T-helper 2 cell treated with Interferon-gamma antibody and Interleukin-4, amounts not matched to agents 5 μg/mL and 100 μg/mL, for 36 hours (primary cell): Measurements from ENCODE around the gene AOPEP.
A peak's percentile ranks its signal among the peaks of the same experiment; 100 is the strongest.

Source experiments
- DNase-seq: peaks from one replicate; pipeline ENCODE4 v3.0.0; 2021; ENCODE audit warnings: low spot score
- H3K27ac Mint-ChIP-seq: one replicate; pipeline ENCODE4 v1.8.0; 2021; ENCODE audit warnings: mild to moderate bottlenecking, mixed read lengths
- H3K27me3 Mint-ChIP-seq: one replicate; pipeline ENCODE4 v1.8.0; 2021; ENCODE audit warnings: low read depth, mixed read lengths
- H3K36me3 Mint-ChIP-seq: one replicate; pipeline ENCODE4 v1.8.0; 2021; ENCODE audit warnings: low read depth, mixed read lengths
- H3K4me1 Mint-ChIP-seq: one replicate; pipeline ENCODE4 v1.8.0; 2021; ENCODE audit warnings: low read depth, mixed read lengths
- H3K4me3 Mint-ChIP-seq: one replicate; pipeline ENCODE4 v1.8.0; 2022; ENCODE audit warnings: mild to moderate bottlenecking, moderate library complexity, mixed read lengths
- H3K9me3 Mint-ChIP-seq: one replicate; pipeline ENCODE4 v1.8.0; 2021; ENCODE audit warnings: mixed read lengths

AOPEP gene

GRCh38 chr9:94853887-94854286 lies 127.4 kb downstream of the AOPEP start:
- Mint-ChIP-seq H3K27ac (no peak overlapping the region), H3K9me3 (peaks cover 6% of the 10 kb centered on the region), H3K4me3 (no peak overlapping the region), H3K4me1 (no peaks in the 10 kb centered on the region), H3K36me3 (peaks cover 5% of the 10 kb centered on the region), H3K27me3 (peaks cover 13% of the 10 kb centered on the region)
- DNase-seq = no peak

GRCh38 chr9:94855903-94856302 lies 129.4 kb downstream of the AOPEP start:
- Mint-ChIP-seq H3K27ac (no peak overlapping the region), H3K36me3 (peaks cover 5% of the 10 kb centered on the region), H3K4me1 (peaks cover 17% of the 10 kb centered on the region), H3K4me3 (no peak overlapping the region), H3K27me3 (peaks cover 25% of the 10 kb centered on the region), H3K9me3 (peaks cover 6% of the 10 kb centered on the region)
- no peak for DNase-seq

- Mint-ChIP-seq H3K9me3 (peaks cover 6% of the 10 kb centered on the region), H3K27me3 (peaks cover 27% of the 10 kb centered on the region), H3K27ac (no peak overlapping the region), H3K4me3 (no peak overlapping the region), H3K4me1 (peaks cover 34% of the 10 kb centered on the region), H3K36me3 (peaks cover 5% of the 10 kb centered on the region)
- no peak for DNase-seq
Measured at GRCh38 chr9:94857791-94858190, 131.3 kb downstream of the AOPEP start.

- Mint-ChIP-seq H3K36me3 (peaks cover 5% of the 10 kb centered on the region), H3K9me3 (peaks cover 6% of the 10 kb centered on the region), H3K27me3 (peaks cover 33% of the 10 kb centered on the region), H3K4me3 (no peak overlapping the region), H3K27ac (no peak overlapping the region), H3K4me1 (peaks cover 38% of the 10 kb centered on the region)
- no peak for DNase-seq
Measured at GRCh38 chr9:94859226-94859625, 132.7 kb downstream of the AOPEP start.

GRCh38 chr9:94859891-94860290 lies 133.4 kb downstream of the AOPEP start:
- peaks cover 38% of the 10 kb centered on the region for H3K4me1 Mint-ChIP-seq
- no peak for DNase-seq
- H3K27me3 Mint-ChIP-seq = peaks cover 36% of the 10 kb centered on the region
- H3K4me3 Mint-ChIP-seq = peak overlapping the region; percentile 30
- H3K9me3 Mint-ChIP-seq = peaks cover 6% of the 10 kb centered on the region
- peak overlapping the region; percentile 59 for H3K27ac Mint-ChIP-seq
- peaks cover 5% of the 10 kb centered on the region for H3K36me3 Mint-ChIP-seq

- H3K27me3 Mint-ChIP-seq = peaks cover 46% of the 10 kb centered on the region
- peaks cover 38% of the 10 kb centered on the region for H3K4me1 Mint-ChIP-seq
- peak overlapping the region; percentile 68 for H3K4me3 Mint-ChIP-seq
- peak; percentile 70 for DNase-seq
- peak overlapping the region; percentile 86 for H3K27ac Mint-ChIP-seq
- H3K9me3 Mint-ChIP-seq = peaks cover 6% of the 10 kb centered on the region
- H3K36me3 Mint-ChIP-seq = peaks cover 5% of the 10 kb centered on the region
Measured at GRCh38 chr9:94860678-94861588, 134.4 kb downstream of the AOPEP start.

- H3K4me3 Mint-ChIP-seq = peak overlapping the region; percentile 68
- peaks cover 38% of the 10 kb centered on the region for H3K4me1 Mint-ChIP-seq
- H3K27me3 Mint-ChIP-seq = peaks cover 47% of the 10 kb centered on the region
- peaks cover 6% of the 10 kb centered on the region for H3K9me3 Mint-ChIP-seq
- H3K36me3 Mint-ChIP-seq = peaks cover 5% of the 10 kb centered on the region
- peak; percentile 16 for DNase-seq
- peak overlapping the region; percentile 86 for H3K27ac Mint-ChIP-seq
Measured at GRCh38 chr9:94861589-94862272, 135.2 kb downstream of the AOPEP start.

GRCh38 chr9:94864196-94864595 lies 137.7 kb downstream of the AOPEP start:
- DNase-seq = no peak
- Mint-ChIP-seq H3K36me3 (no peaks in the 10 kb centered on the region), H3K9me3 (no peaks in the 10 kb centered on the region), H3K4me3 (no peak overlapping the region), H3K27ac (no peak overlapping the region), H3K27me3 (peaks cover 56% of the 10 kb centered on the region), H3K4me1 (peaks cover 38% of the 10 kb centered on the region)

- Mint-ChIP-seq H3K4me1 (peaks cover 34% of the 10 kb centered on the region), H3K27ac (no peak overlapping the region)
- DNase-seq = no peak
Measured at GRCh38 chr9:94864862-94865509, 138.5 kb downstream of the AOPEP start.

GRCh38 chr9:94865582-94866452 lies 139.3 kb downstream of the AOPEP start:
- H3K27me3 Mint-ChIP-seq = peaks cover 49% of the 10 kb centered on the region
- no peaks in the 10 kb centered on the region for H3K36me3 Mint-ChIP-seq
- peaks cover 32% of the 10 kb centered on the region for H3K4me1 Mint-ChIP-seq
- no peak overlapping the region for H3K4me3 Mint-ChIP-seq
- DNase-seq = no peak
- H3K9me3 Mint-ChIP-seq = no peaks in the 10 kb centered on the region
- H3K27ac Mint-ChIP-seq = no peak overlapping the region

More at GRCh38 chr9:94864862-94865509, 138.5 kb downstream of the AOPEP start:
- Mint-ChIP-seq H3K4me3 (no peak overlapping the region), H3K9me3 (no peaks in the 10 kb centered on the region), H3K36me3 (no peaks in the 10 kb centered on the region), H3K27me3 (peaks cover 53% of the 10 kb centered on the region)

GRCh38 chr9:94866770-94867169 lies 140.3 kb downstream of the AOPEP start:
- H3K36me3 Mint-ChIP-seq = no peaks in the 10 kb centered on the region
- H3K9me3 Mint-ChIP-seq = no peaks in the 10 kb centered on the region
- no peak for DNase-seq
- no peak overlapping the region for H3K27ac Mint-ChIP-seq
- peaks cover 32% of the 10 kb centered on the region for H3K4me1 Mint-ChIP-seq
- H3K4me3 Mint-ChIP-seq = no peak overlapping the region
- peaks cover 56% of the 10 kb centered on the region for H3K27me3 Mint-ChIP-seq

GRCh38 chr9:94867281-94867841 lies 140.9 kb downstream of the AOPEP start:
- no peak for DNase-seq
- H3K27ac Mint-ChIP-seq = no peak overlapping the region
- H3K27me3 Mint-ChIP-seq = peaks cover 61% of the 10 kb centered on the region
- no peak overlapping the region for H3K4me3 Mint-ChIP-seq
- H3K4me1 Mint-ChIP-seq = peaks cover 29% of the 10 kb centered on the region
- H3K9me3 Mint-ChIP-seq = no peaks in the 10 kb centered on the region
- no peaks in the 10 kb centered on the region for H3K36me3 Mint-ChIP-seq

- H3K27ac Mint-ChIP-seq = no peak overlapping the region
- H3K36me3 Mint-ChIP-seq = no peaks in the 10 kb centered on the region
- no peaks in the 10 kb centered on the region for H3K9me3 Mint-ChIP-seq
- DNase-seq = no peak
- peaks cover 27% of the 10 kb centered on the region for H3K4me1 Mint-ChIP-seq
- H3K27me3 Mint-ChIP-seq = peaks cover 61% of the 10 kb centered on the region
- H3K4me3 Mint-ChIP-seq = no peak overlapping the region
Measured at GRCh38 chr9:94867842-94868312, 141.4 kb downstream of the AOPEP start.
